GM12891 (cell line): ENCODE measurements around the gene GPX3.

ENCODE experiments used
- DNase-seq: peaks from one replicate; pipeline ENCODE4 v3.0.0; 2011; ENCODE audit warnings: low spot score; ENCODE audit not compliant: insufficient read length
- FAIRE-seq: peaks from 2 replicates; lab custom pipeline; 2011; peaks lifted over from hg19 to GRCh38; lab: Jason Lieb, UNC
- PAX5 ChIP-seq: IDR thresholded peaks from 2 replicates; pipeline ENCODE4 v1.6.1; 2011; ENCODE audit warnings: low read length, moderate library complexity, mild to moderate bottlenecking; ENCODE audit not compliant: insufficient read depth, severe bottlenecking
- POLR2A ChIP-seq: IDR thresholded peaks from 2 replicates; pipeline ENCODE4 v1.6.1; 2011; ENCODE audit warnings: low read depth, low read length, control low read depth
- POLR2AphosphoS5 ChIP-seq: IDR thresholded peaks from 2 replicates; pipeline ENCODE4 v1.6.1; 2011; ENCODE audit warnings: low read depth, low read length, control low read depth
- POU2F2 ChIP-seq: IDR thresholded peaks from 2 replicates; pipeline ENCODE4 v1.6.1; 2011; ENCODE audit warnings: low read depth, mild to moderate bottlenecking, control low read depth, low read length, moderate library complexity
- SPI1 ChIP-seq: IDR thresholded peaks from 2 replicates; pipeline ENCODE4 v1.6.1; 2011; ENCODE audit warnings: low read depth, low read length, control low read depth
- TAF1 ChIP-seq: IDR thresholded peaks from 2 replicates; pipeline ENCODE4 v1.6.1; 2011; ENCODE audit warnings: low read depth, low read length, control low read depth

The GPX3 gene

GRCh38 chr5:151041577-151042268, 21.3 kb downstream of the GPX3 start:
- no peak for DNase-seq
- no peak for TF ChIP-seq POLR2A
- no peak for TF ChIP-seq POU2F2
- TF ChIP-seq TAF1, result no peak
- TF ChIP-seq POLR2AphosphoS5, result no peak
- no peak for TF ChIP-seq PAX5
- no peak for TF ChIP-seq SPI1
- no peak for FAIRE-seq

- DNase-seq (no peak), FAIRE-seq (no peak)
- no peak for TF ChIP-seq TAF1
- TF ChIP-seq POLR2A, result no peak
- no peak for TF ChIP-seq POLR2AphosphoS5
- TF ChIP-seq PAX5, result no peak
- no peak for TF ChIP-seq SPI1
- no peak for TF ChIP-seq POU2F2
Measured at GRCh38 chr5:151042453-151043093, 22.2 kb downstream of the GPX3 start.

GRCh38 chr5:151047814-151048425, 27.5 kb downstream of the GPX3 start:
- peak; percentile 53 for DNase-seq
- TF ChIP-seq PAX5 (no peak), POLR2AphosphoS5 (no peak), TAF1 (no peak), POLR2A (no peak), SPI1 (no peak), POU2F2 (no peak)
- FAIRE-seq, result peak; percentile 9

- DNase-seq (no peak), FAIRE-seq (no peak)
- TF ChIP-seq POLR2A (no peak), PAX5 (no peak), TAF1 (no peak), POU2F2 (no peak), SPI1 (no peak), POLR2AphosphoS5 (no peak)
Measured at GRCh38 chr5:151048526-151048925, 28.1 kb downstream of the GPX3 start.

GRCh38 chr5:151051066-151051930, 30.9 kb downstream of the GPX3 start:
- peak; percentile 88 for FAIRE-seq
- peak; percentile 72 for DNase-seq
- TF ChIP-seq POLR2A, result no peak
- peak; percentile 41; the same call in 1 of the 2 replicates for TF ChIP-seq SPI1

- TF ChIP-seq POU2F2, result no peak
- TF ChIP-seq POLR2A, result no peak
- TF ChIP-seq POLR2AphosphoS5, result no peak
- no peak for TF ChIP-seq SPI1
- no peak for TF ChIP-seq PAX5
- no peak for TF ChIP-seq TAF1
- DNase-seq (no peak), FAIRE-seq (no peak)
Measured at GRCh38 chr5:151051931-151052608, 31.7 kb downstream of the GPX3 start.

- FAIRE-seq, result no peak
Measured at GRCh38 chr5:151052836-151053235, 32.4 kb downstream of the GPX3 start.

GRCh38 chr5:151053796-151054462, 33.5 kb downstream of the GPX3 start:
- no peak for DNase-seq
- FAIRE-seq, result no peak
- TF ChIP-seq POU2F2 (no peak), SPI1 (no peak), TAF1 (no peak), PAX5 (no peak), POLR2AphosphoS5 (no peak), POLR2A (no peak)

More at GRCh38 chr5:151052836-151053235, 32.4 kb downstream of the GPX3 start:
- TF ChIP-seq PAX5, result no peak
- TF ChIP-seq POU2F2, result no peak
- DNase-seq, result no peak

GRCh38 chr5:151054709-151055108, 34.3 kb downstream of the GPX3 start:
- no peak for TF ChIP-seq POLR2A
- TF ChIP-seq TAF1, result no peak
- TF ChIP-seq SPI1, result no peak
- TF ChIP-seq POLR2AphosphoS5, result no peak
- DNase-seq (no peak), FAIRE-seq (no peak)
